IMR-90 (cell line): ENCODE data around the gene LRRC58. TPM values are rescaled to one million over a fixed set of nuclear protein-coding genes. Genes with fewer than 3 reads are reported as not detected.

Experiments used
- ATAC-seq: fragments of 200-7000 bp; cut with Tn5 transposase; 2 replicates; pipeline ENCODE4 v1.9.1; 2020; ENCODE audit warnings: low read depth, mild to moderate bottlenecking, moderate library complexity
- BruUV-seq: library from RNA; stranded (reverse); fragments of 400-500 nt; replicated peaks from 2 replicates; lab custom pipeline; 2021; lab: Mats Ljungman, UMichigan
- CTCF ChIA-PET: fragments of 300-600 bp; formaldehyde crosslinking; extraction: SDS; loops from one replicate; lab custom pipeline; 2021; ENCODE audit warnings: antibody characterized with exemption; lab: Yijun Ruan, JAX
- POLR2A ChIA-PET: fragments of 300-600 bp; sonication (Branson Sonifier 250); formaldehyde crosslinking; loops from one replicate; lab custom pipeline; 2022; ENCODE audit warnings: antibody characterized with exemption; ENCODE audit not compliant: unreplicated experiment; lab: Charles Lee
- DNase-seq: peaks from one replicate; pipeline ENCODE4 v3.0.0; 2013
- H2AFZ ChIP-seq: replicated peaks from 2 replicates; pipeline ENCODE3; 2013; ENCODE audit warnings: low read length, mild to moderate bottlenecking; ENCODE audit not compliant: poor library complexity
- H2AK5ac ChIP-seq: 2 replicates; pipeline ENCODE4 v1.6.1; 2013; ENCODE audit warnings: low read depth, low read length, inconsistent platforms
- H2AK9ac ChIP-seq: replicated peaks from 2 replicates; pipeline ENCODE3; 2013; ENCODE audit warnings: mild to moderate bottlenecking, low read depth, low read length, moderate library complexity; ENCODE audit not compliant: poor library complexity
- H2BK120ac ChIP-seq: 2 replicates; pipeline ENCODE4 v1.6.1; 2013; ENCODE audit warnings: low read depth, low read length, inconsistent platforms
- H2BK15ac ChIP-seq: 3 replicates; pipeline ENCODE4 v1.6.1; 2013; ENCODE audit warnings: low read depth, low read length, inconsistent platforms
- H2BK20ac ChIP-seq: 2 replicates; pipeline ENCODE4 v1.6.1; 2013; ENCODE audit warnings: low read depth, mild to moderate bottlenecking, inconsistent platforms, low read length, moderate library complexity
- H2BK5ac ChIP-seq: 2 replicates; pipeline ENCODE4 v1.6.1; 2013; ENCODE audit warnings: mild to moderate bottlenecking, low read depth, low read length, inconsistent platforms; ENCODE audit not compliant: poor library complexity, severe bottlenecking
- H3K14ac ChIP-seq: replicated peaks from 2 replicates; pipeline ENCODE4 v1.6.1; 2013; ENCODE audit warnings: low read depth, low read length, inconsistent platforms
- H3K18ac ChIP-seq: 2 replicates; pipeline ENCODE4 v1.6.1; 2013; ENCODE audit warnings: low read depth, low read length, control low read depth
- H3K23ac ChIP-seq: 2 replicates; pipeline ENCODE4 v1.6.1; 2013; ENCODE audit warnings: low read depth, low read length, inconsistent platforms
- H3K27ac ChIP-seq: 2 replicates; pipeline ENCODE4 v1.5.1; 2013; ENCODE audit warnings: mild to moderate bottlenecking, control low read depth, low read length; ENCODE audit not compliant: insufficient read depth
- H3K27me3 ChIP-seq: 2 replicates; pipeline ENCODE4 v1.6.1; 2013; ENCODE audit warnings: low read length; ENCODE audit not compliant: control insufficient read depth, insufficient read depth
- H3K36me3 ChIP-seq: 2 replicates; pipeline ENCODE4 v1.6.1; 2013; ENCODE audit warnings: low read length, mixed read lengths; ENCODE audit not compliant: control insufficient read depth, insufficient read depth
- H3K4ac ChIP-seq: 2 replicates; pipeline ENCODE4 v1.6.1; 2013; ENCODE audit warnings: low read depth, low read length, inconsistent platforms
- H3K4me1 ChIP-seq: 2 replicates; pipeline ENCODE4 v1.6.1; 2013; ENCODE audit warnings: low read length, mixed read lengths; ENCODE audit not compliant: control insufficient read depth, insufficient read depth
- H3K4me2 ChIP-seq: 2 replicates; pipeline ENCODE4 v1.6.1; 2013; ENCODE audit warnings: low read depth, mild to moderate bottlenecking, control low read depth, low read length, moderate library complexity
- H3K4me3 ChIP-seq: 2 replicates; pipeline ENCODE4 v1.5.1; 2013; ENCODE audit warnings: low read depth, mild to moderate bottlenecking, control low read depth, low read length, moderate library complexity; ENCODE audit not compliant: insufficient read depth
- H3K56ac ChIP-seq: 2 replicates; pipeline ENCODE4 v1.6.1; 2013; ENCODE audit warnings: low read length, inconsistent platforms; ENCODE audit not compliant: insufficient read depth; ENCODE audit errors: extremely low read depth
- H3K79me1 ChIP-seq, 2 experiments: 2 replicates each; pipeline ENCODE4 v1.6.1; 2013; ENCODE audit warnings: low read length in 2 of 2, inconsistent platforms in 1 of 2, low read depth in 1 of 2
- H3K9ac ChIP-seq: 2 replicates; pipeline ENCODE4 v1.6.1; 2013; ENCODE audit warnings: low read depth, low read length, control low read depth
- H3K9me1 ChIP-seq: 2 replicates; pipeline ENCODE4 v1.6.1; 2013; ENCODE audit warnings: low read length, inconsistent platforms; ENCODE audit not compliant: insufficient read depth
- H3K9me3 ChIP-seq: 2 replicates; pipeline ENCODE4 v1.6.1; 2013; ENCODE audit warnings: low read length; ENCODE audit not compliant: control insufficient read depth, insufficient read depth
- H4K20me1 ChIP-seq: 2 replicates; pipeline ENCODE4 v1.6.1; 2013; ENCODE audit warnings: low read length, inconsistent platforms; ENCODE audit not compliant: insufficient read depth
- H4K5ac ChIP-seq: 2 replicates; pipeline ENCODE4 v1.6.1; 2013; ENCODE audit warnings: mild to moderate bottlenecking, low read depth, low read length, control low read depth
- H4K8ac ChIP-seq, 2 experiments: 2 replicates each; pipeline ENCODE4 v1.6.1; 2013; ENCODE audit warnings: low read depth in 2 of 2, low read length in 2 of 2, control low read depth in 1 of 2, inconsistent platforms in 1 of 2
- H4K91ac ChIP-seq: 2 replicates; pipeline ENCODE4 v1.6.1; 2013; ENCODE audit warnings: low read depth, low read length, inconsistent platforms; ENCODE audit not compliant: insufficient read depth
- BHLHE40 ChIP-seq: fragments of 150-350 bp; IDR thresholded peaks from 2 replicates; pipeline ENCODE4 v1.6.1; 2016; ENCODE audit warnings: mild to moderate bottlenecking, low read depth, low read length
- CEBPB ChIP-seq: IDR thresholded peaks from 2 replicates; pipeline ENCODE4 v1.6.1; 2012; ENCODE audit warnings: low read depth, low read length, improper control_type of control experiment
- CHD1 ChIP-seq: IDR thresholded peaks from 2 replicates; pipeline ENCODE4 v1.6.1; 2012; ENCODE audit warnings: low read depth, low read length, improper control_type of control experiment
- FOS ChIP-seq: fragments of 150-350 bp; IDR thresholded peaks from 2 replicates; pipeline ENCODE4 v1.6.1; 2016; ENCODE audit warnings: low read depth, low read length
- MAFK ChIP-seq: IDR thresholded peaks from 2 replicates; pipeline ENCODE4 v1.6.1; 2012; ENCODE audit warnings: low read depth, low read length, improper control_type of control experiment
- MAZ ChIP-seq: IDR thresholded peaks from 2 replicates; pipeline ENCODE4 v1.6.1; 2012; ENCODE audit warnings: low read depth, mild to moderate bottlenecking, low read length, improper control_type of control experiment, moderate library complexity, borderline replicate concordance
- MXI1 ChIP-seq: IDR thresholded peaks from 2 replicates; pipeline ENCODE4 v1.6.1; 2012; ENCODE audit warnings: low read depth, mild to moderate bottlenecking, low read length, moderate library complexity, borderline replicate concordance
- NFE2L2 ChIP-seq: fragments of 150-350 bp; IDR thresholded peaks from 2 replicates; pipeline ENCODE4 v1.6.1; 2016; ENCODE audit warnings: low read depth, mild to moderate bottlenecking, low read length
- POLR2A ChIP-seq: IDR thresholded peaks from 2 replicates; pipeline ENCODE4 v1.6.1; 2012; ENCODE audit warnings: mild to moderate bottlenecking, low read depth, low read length
- RAD21 ChIP-seq: IDR thresholded peaks from 2 replicates; pipeline ENCODE4 v1.6.1; 2012; ENCODE audit warnings: low read length, improper control_type of control experiment
- RCOR1 ChIP-seq: IDR thresholded peaks from 2 replicates; pipeline ENCODE4 v1.6.1; 2012; ENCODE audit warnings: mild to moderate bottlenecking, low read length, improper control_type of control experiment; ENCODE audit not compliant: insufficient replicate concordance
- RFX5 ChIP-seq: IDR thresholded peaks from 2 replicates; pipeline ENCODE4 v1.8.0; 2012; ENCODE audit warnings: low read depth, mild to moderate bottlenecking, low read length, moderate library complexity
- SMC3 ChIP-seq: fragments of 150-350 bp; IDR thresholded peaks from 2 replicates; pipeline ENCODE4 v1.6.1; 2016; ENCODE audit warnings: low read depth, mild to moderate bottlenecking, antibody characterized with exemption, low read length, moderate library complexity
- WGBS, 2 experiments: methylation state at CpG; one replicate each; pipeline versions ENCODE4 v1.1.5 to v1.1.7; 2013; ENCODE audit warnings: missing lambda C conversion rate in 2 of 2; ENCODE audit not compliant: insufficient read length in 1 of 2; ENCODE audit errors: extremely low coverage in 2 of 2; 5-methylcytosine and 5-hydroxymethylcytosine counted together
- dilution Hi-C: fragments of 300-500 bp; cut with HindIII; formaldehyde crosslinking; loops from one replicate; pipeline ENCODE4 v1.14.3; 2018; ENCODE audit warnings: low sequenced_read_pairs; ENCODE audit not compliant: unreplicated experiment
- in situ Hi-C: fragments of 300-500 bp; cut with MboI; formaldehyde crosslinking; loops from 3 replicates; pipeline ENCODE4 v1.14.3; 2019; ENCODE audit warnings: low sequenced_read_pairs, inconsistent platforms, mixed read lengths
- intact Hi-C: fragments of 100-400 bp; cut with micrococcal nuclease; formaldehyde crosslinking; loops from 2 replicates; pipeline ENCODE4 v1.10.0; 2022
- polyA plus RNA-seq, 3 experiments: library from polyadenylated mRNA; depleted of rRNA; stranded (reverse); fragments of >200 nt; gene quantifications; 2 replicates each; pipeline ENCODE4 v1.2.3, GENCODE V29; 2012; ENCODE audit warnings: low replicate concordance in 1 of 3
- total RNA-seq: library from RNA; depleted of rRNA; stranded (reverse); fragments of >200 nt; gene quantifications from 2 replicates; pipeline ENCODE4 v1.2.3, GENCODE V29; 2012
- TF ChIP-seq, protein P1 (sequence below): conservative IDR thresholded peaks from 2 replicates; pipeline ENCODE4 v1.5.1; 2012; ENCODE audit warnings: mild to moderate bottlenecking, low read depth, low read length, improper control_type of control experiment
- TF ChIP-seq, protein P2 (sequence below): fragments of 150-350 bp; IDR thresholded peaks from 2 replicates; pipeline ENCODE4 v1.6.1; 2016; ENCODE audit warnings: low read depth, mild to moderate bottlenecking, low read length, moderate library complexity, borderline replicate concordance
- TF ChIP-seq, protein P3 (sequence below): fragments of 150-350 bp; IDR thresholded peaks from 2 replicates; pipeline ENCODE4 v1.6.1; 2017; ENCODE audit warnings: mild to moderate bottlenecking, antibody characterized with exemption, low read length, low read depth

LRRC58 gene
- total and polyA plus RNA-seq, 2 of the 4 experiments (the other 2 are of a cell fraction): 5.0 to 13.4 TPM

- Histone ChIP-seq H2BK120ac (no peak overlapping the region), H2AFZ (no peak overlapping the region), H4K91ac (no peak overlapping the region), H2BK15ac (no peak overlapping the region), H3K9me3 (no peaks in the 10 kb centered on the region), H2BK20ac (no peak overlapping the region), H3K36me3 (peaks cover 9% of the 10 kb centered on the region), H2AK9ac (no peak overlapping the region), H4K8ac (no peak overlapping the region), H3K79me1 (0 out of 4 replicates have a peak, but pooled peaks cover 0 to under 1% of the 10 kb centered on the region in 2 experiments), H3K4me3 (no peak overlapping the region), H3K9me1 (no peaks in the 10 kb centered on the region), H3K27me3 (no peaks in the 10 kb centered on the region), H4K5ac (no peak overlapping the region), H3K23ac (no peak overlapping the region), H3K14ac (no peak overlapping the region), H3K56ac (no peak overlapping the region), H3K4ac (no peak overlapping the region), H3K4me1 (no peaks in the 10 kb centered on the region), H3K4me2 (no peak overlapping the region), H4K20me1 (no peaks in the 10 kb centered on the region), H2BK5ac (no peak overlapping the region), H2AK5ac (no peak overlapping the region), H3K27ac (no peak overlapping the region), H3K18ac (no peak overlapping the region), H3K9ac (no peak overlapping the region)
- DNase-seq (no peak), ATAC-seq (no peak)
- no peak for TF ChIP-seq POLR2A
- no peak for TF ChIP-seq CEBPB
- no peak for TF ChIP-seq MAZ
- no peak for TF ChIP-seq CHD1
- TF ChIP-seq, protein P1, sequence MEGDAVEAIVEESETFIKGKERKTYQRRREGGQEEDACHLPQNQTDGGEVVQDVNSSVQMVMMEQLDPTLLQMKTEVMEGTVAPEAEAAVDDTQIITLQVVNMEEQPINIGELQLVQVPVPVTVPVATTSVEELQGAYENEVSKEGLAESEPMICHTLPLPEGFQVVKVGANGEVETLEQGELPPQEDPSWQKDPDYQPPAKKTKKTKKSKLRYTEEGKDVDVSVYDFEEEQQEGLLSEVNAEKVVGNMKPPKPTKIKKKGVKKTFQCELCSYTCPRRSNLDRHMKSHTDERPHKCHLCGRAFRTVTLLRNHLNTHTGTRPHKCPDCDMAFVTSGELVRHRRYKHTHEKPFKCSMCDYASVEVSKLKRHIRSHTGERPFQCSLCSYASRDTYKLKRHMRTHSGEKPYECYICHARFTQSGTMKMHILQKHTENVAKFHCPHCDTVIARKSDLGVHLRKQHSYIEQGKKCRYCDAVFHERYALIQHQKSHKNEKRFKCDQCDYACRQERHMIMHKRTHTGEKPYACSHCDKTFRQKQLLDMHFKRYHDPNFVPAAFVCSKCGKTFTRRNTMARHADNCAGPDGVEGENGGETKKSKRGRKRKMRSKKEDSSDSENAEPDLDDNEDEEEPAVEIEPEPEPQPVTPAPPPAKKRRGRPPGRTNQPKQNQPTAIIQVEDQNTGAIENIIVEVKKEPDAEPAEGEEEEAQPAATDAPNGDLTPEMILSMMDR: no peak
- no peak for TF ChIP-seq BHLHE40
- no peak for TF ChIP-seq MXI1
- no peak for TF ChIP-seq RAD21
- TF ChIP-seq FOS: no peak
- TF ChIP-seq, protein P2, sequence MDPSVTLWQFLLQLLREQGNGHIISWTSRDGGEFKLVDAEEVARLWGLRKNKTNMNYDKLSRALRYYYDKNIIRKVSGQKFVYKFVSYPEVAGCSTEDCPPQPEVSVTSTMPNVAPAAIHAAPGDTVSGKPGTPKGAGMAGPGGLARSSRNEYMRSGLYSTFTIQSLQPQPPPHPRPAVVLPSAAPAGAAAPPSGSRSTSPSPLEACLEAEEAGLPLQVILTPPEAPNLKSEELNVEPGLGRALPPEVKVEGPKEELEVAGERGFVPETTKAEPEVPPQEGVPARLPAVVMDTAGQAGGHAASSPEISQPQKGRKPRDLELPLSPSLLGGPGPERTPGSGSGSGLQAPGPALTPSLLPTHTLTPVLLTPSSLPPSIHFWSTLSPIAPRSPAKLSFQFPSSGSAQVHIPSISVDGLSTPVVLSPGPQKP: no peak
- TF ChIP-seq NFE2L2: no peak
- TF ChIP-seq, protein P3, sequence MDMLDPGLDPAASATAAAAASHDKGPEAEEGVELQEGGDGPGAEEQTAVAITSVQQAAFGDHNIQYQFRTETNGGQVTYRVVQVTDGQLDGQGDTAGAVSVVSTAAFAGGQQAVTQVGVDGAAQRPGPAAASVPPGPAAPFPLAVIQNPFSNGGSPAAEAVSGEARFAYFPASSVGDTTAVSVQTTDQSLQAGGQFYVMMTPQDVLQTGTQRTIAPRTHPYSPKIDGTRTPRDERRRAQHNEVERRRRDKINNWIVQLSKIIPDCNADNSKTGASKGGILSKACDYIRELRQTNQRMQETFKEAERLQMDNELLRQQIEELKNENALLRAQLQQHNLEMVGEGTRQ: no peak
- TF ChIP-seq MAFK: no peak
- no peak for TF ChIP-seq RFX5
- no peak for TF ChIP-seq RCOR1
- no peak for TF ChIP-seq SMC3
- WGBS, 2 experiments: no CpG with 5 or more reads among the region's 2 CpGs
- BruUV-seq: no TSS peak
- ChIA-PET CTCF (no interaction called here), POLR2A (no interaction called here)
- intact Hi-C loops: no loop called here
- dilution Hi-C loops: no loop called here
- in situ Hi-C loops: no loop called here
Observed at GRCh38 chr3:120326784-120327183, 22.4 kb downstream of the LRRC58 start.
